Measurements from ENCODE around the gene AMN1. TPM values are rescaled to one million over a fixed set of nuclear protein-coding genes. Genes with fewer than 3 reads are reported as not detected.

The AMN1 gene
- total RNA-seq, 1 experiment from 2014 or later = 26.9 TPM

DNA sequence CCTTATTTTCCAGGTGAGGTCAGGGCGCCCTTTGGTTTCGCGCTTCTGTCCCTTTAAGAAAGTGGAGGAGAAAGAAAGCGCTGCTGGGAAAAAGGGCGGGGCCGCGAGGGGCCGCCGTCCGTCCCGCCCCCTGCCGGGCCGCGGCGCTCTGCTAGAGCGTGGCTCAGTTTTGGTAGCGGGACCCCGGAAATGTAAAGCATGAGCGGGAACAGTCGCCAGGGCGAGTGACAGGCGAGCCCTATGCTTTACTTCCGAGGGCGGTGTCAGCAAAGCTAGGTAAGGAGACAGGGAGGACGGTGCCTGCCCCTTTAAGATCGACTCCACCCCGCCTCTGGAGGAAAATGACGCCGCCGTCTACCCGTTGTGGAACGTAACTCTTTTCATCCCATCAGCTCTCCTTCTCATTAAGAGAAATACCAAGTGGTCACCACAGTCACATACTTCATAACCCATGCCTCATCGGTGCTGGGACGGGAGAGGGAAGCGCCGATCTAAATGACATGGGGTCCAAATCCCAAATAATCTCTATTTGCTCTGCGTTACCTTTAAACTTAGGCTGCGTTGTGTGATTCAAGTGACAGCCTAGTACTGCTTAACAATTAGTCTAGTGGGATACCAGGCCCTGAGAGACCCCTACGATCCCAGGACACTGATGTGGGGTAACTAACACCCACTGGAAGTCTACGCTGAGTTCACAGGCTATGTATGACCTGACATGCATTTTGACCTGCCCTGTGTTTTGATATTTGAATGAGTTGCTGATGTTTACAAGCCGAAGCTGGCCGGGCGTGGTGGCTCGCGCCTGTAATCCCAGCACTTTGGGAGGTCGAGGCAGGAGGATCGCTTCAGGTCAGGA is 69.5 kb downstream of the AMN1 start, which contains the start of gene ETFBKMT:
Gene ETFBKMT (plus strand): TSS at position 602 of the 856 bp plus-strand sequence. CDS start 2,266 bp downstream, outside the sequence.
- ChIA-PET POLR2A (interaction anchor here (0.6 to 2.2 kb wide), 3 partner anchors 10 to 75 kb away, joined by 3 to 7 read pairs (median 4); no protein-coding TSS in a partner anchor), RAD21 (ENCODE audit: low non-redundant PET in 1 of 2, low total read pairs in 2 of 2, uncharacterized antibody in 2 of 2, unreplicated experiment in 2 of 2) (interaction anchor here in 1 of 2 experiments (0.6 kb wide), 1 partner anchor 401 kb away, joined by 3 read pairs; no protein-coding TSS in a partner anchor), CTCF (interaction anchor here (0.9 to 1.4 kb wide), 5 partner anchors 9 to 653 kb away, joined by 3 to 5 read pairs (median 3); no protein-coding TSS in a partner anchor)
- Histone ChIP-seq H3K4me1 (ENCODE audit: control insufficient read depth in 1 of 2, insufficient read depth in 2 of 2, low read length in 2 of 2) (peaks cover 10 to 15% of the 10 kb centered on the region in 2 experiments; a peak in 3 of 4 replicates), H3K9ac (ENCODE audit: low read length) (peak within 1 kb of the TSS; percentile 68), H2AFZ (ENCODE audit: low read depth, low read length, poor library complexity, severe bottlenecking) (peak within 1 kb of the TSS; percentile 95), H3K4me3 (replicated peaks in 1 of 2; ENCODE audit: low read depth in 1 of 2, low read length in 2 of 2) (peak within 1 kb of the TSS; percentile 53 to 82), H3K9me2 (ENCODE audit: insufficient read depth) (no peaks in the 10 kb centered on the region), H3K36me3 (ENCODE audit: control insufficient read depth in 1 of 2, insufficient read depth in 2 of 2, low read length in 2 of 2) (no peaks in the 10 kb centered on the region), H3K9me3 (ENCODE audit: control insufficient read depth in 1 of 2, insufficient read depth in 1 of 2, low read depth in 1 of 2, low read length in 2 of 2) (no peaks in the 10 kb centered on the region), H4K20me1 (ENCODE audit: insufficient read depth) (no peaks in the 10 kb centered on the region), H3K79me2 (ENCODE audit: insufficient read depth, low read length) (no peaks in the 10 kb centered on the region), H3K27me3 (ENCODE audit: insufficient read depth, low read length) (no peaks in the 10 kb centered on the region), H3K4me2 (ENCODE audit: low read length) (peak within 1 kb of the TSS; percentile 94), H3K27ac (ENCODE audit: low read depth, low read length) (peak within 1 kb of the TSS; percentile 75)
- intact Hi-C loops (cut with micrococcal nuclease) = loop anchor here (5.0 to 10.0 kb wide), 4 partner anchors 405 to 1255 kb away; partner anchors contain the start of genes BICD1 and DNM1L
- peak; percentile 98 for ATAC-seq
- peak; percentile 93 for DNase-seq (ENCODE audit: low read depth, low spot score)
- TSS peak; percentile 95 for BruUV-seq (replicated peaks)
- peak; percentile 34 for TF ChIP-seq RAD21 (IDR thresholded peaks at IDR 0.05; ENCODE audit: low read depth)
- TF ChIP-seq CEBPB (IDR thresholded peaks at IDR 0.05; ENCODE audit: low read depth) = no peak
- peak; percentile 76 for TF ChIP-seq ELF1 (IDR thresholded peaks at IDR 0.05; ENCODE audit: borderline replicate concordance, low read depth)
- no peak for TF ChIP-seq ZNF274 (IDR thresholded peaks at IDR 0.05; ENCODE audit: low read depth, low read length)
- peak; percentile 5 for TF ChIP-seq YY1 (IDR thresholded peaks at IDR 0.05; ENCODE audit: extremely low read depth, insufficient replicate concordance, low read depth, low read length)
- TF ChIP-seq, protein P1, sequence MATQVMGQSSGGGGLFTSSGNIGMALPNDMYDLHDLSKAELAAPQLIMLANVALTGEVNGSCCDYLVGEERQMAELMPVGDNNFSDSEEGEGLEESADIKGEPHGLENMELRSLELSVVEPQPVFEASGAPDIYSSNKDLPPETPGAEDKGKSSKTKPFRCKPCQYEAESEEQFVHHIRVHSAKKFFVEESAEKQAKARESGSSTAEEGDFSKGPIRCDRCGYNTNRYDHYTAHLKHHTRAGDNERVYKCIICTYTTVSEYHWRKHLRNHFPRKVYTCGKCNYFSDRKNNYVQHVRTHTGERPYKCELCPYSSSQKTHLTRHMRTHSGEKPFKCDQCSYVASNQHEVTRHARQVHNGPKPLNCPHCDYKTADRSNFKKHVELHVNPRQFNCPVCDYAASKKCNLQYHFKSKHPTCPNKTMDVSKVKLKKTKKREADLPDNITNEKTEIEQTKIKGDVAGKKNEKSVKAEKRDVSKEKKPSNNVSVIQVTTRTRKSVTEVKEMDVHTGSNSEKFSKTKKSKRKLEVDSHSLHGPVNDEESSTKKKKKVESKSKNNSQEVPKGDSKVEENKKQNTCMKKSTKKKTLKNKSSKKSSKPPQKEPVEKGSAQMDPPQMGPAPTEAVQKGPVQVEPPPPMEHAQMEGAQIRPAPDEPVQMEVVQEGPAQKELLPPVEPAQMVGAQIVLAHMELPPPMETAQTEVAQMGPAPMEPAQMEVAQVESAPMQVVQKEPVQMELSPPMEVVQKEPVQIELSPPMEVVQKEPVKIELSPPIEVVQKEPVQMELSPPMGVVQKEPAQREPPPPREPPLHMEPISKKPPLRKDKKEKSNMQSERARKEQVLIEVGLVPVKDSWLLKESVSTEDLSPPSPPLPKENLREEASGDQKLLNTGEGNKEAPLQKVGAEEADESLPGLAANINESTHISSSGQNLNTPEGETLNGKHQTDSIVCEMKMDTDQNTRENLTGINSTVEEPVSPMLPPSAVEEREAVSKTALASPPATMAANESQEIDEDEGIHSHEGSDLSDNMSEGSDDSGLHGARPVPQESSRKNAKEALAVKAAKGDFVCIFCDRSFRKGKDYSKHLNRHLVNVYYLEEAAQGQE (IDR thresholded peaks at IDR 0.05; ENCODE audit: low read depth) = no peak
- TF ChIP-seq, protein P2, sequence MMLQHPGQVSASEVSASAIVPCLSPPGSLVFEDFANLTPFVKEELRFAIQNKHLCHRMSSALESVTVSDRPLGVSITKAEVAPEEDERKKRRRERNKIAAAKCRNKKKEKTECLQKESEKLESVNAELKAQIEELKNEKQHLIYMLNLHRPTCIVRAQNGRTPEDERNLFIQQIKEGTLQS (IDR thresholded peaks at IDR 0.05) = no peak
- TF ChIP-seq, protein P3, sequence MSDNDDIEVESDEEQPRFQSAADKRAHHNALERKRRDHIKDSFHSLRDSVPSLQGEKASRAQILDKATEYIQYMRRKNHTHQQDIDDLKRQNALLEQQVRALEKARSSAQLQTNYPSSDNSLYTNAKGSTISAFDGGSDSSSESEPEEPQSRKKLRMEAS (IDR thresholded peaks at IDR 0.05) = peak; percentile 96
- TF ChIP-seq POLR2AphosphoS5 (IDR thresholded peaks at IDR 0.05; ENCODE audit: low read depth, low read length) = peak; percentile 87
- TF ChIP-seq, protein P4, sequence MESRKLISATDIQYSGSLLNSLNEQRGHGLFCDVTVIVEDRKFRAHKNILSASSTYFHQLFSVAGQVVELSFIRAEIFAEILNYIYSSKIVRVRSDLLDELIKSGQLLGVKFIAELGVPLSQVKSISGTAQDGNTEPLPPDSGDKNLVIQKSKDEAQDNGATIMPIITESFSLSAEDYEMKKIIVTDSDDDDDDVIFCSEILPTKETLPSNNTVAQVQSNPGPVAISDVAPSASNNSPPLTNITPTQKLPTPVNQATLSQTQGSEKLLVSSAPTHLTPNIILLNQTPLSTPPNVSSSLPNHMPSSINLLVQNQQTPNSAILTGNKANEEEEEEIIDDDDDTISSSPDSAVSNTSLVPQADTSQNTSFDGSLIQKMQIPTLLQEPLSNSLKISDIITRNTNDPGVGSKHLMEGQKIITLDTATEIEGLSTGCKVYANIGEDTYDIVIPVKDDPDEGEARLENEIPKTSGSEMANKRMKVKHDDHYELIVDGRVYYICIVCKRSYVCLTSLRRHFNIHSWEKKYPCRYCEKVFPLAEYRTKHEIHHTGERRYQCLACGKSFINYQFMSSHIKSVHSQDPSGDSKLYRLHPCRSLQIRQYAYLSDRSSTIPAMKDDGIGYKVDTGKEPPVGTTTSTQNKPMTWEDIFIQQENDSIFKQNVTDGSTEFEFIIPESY (IDR thresholded peaks at IDR 0.05; ENCODE audit: extremely low read depth, insufficient replicate concordance, low read length) = no peak
- TF ChIP-seq ZFX (IDR thresholded peaks at IDR 0.05) = 0 out of 2 replicates have a peak, but pooled peaks have one; percentile 30
- TF ChIP-seq EZH2 (IDR thresholded peaks at IDR 0.05) = no peak
- TF ChIP-seq EGR1 (IDR thresholded peaks at IDR 0.05; ENCODE audit: low read depth) = 0 out of 2 replicates have a peak, but pooled peaks have one; percentile 31
- TF ChIP-seq, protein P5, sequence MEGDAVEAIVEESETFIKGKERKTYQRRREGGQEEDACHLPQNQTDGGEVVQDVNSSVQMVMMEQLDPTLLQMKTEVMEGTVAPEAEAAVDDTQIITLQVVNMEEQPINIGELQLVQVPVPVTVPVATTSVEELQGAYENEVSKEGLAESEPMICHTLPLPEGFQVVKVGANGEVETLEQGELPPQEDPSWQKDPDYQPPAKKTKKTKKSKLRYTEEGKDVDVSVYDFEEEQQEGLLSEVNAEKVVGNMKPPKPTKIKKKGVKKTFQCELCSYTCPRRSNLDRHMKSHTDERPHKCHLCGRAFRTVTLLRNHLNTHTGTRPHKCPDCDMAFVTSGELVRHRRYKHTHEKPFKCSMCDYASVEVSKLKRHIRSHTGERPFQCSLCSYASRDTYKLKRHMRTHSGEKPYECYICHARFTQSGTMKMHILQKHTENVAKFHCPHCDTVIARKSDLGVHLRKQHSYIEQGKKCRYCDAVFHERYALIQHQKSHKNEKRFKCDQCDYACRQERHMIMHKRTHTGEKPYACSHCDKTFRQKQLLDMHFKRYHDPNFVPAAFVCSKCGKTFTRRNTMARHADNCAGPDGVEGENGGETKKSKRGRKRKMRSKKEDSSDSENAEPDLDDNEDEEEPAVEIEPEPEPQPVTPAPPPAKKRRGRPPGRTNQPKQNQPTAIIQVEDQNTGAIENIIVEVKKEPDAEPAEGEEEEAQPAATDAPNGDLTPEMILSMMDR (IDR thresholded peaks at IDR 0.05 in 2 of 3, conservative IDR thresholded peaks at IDR 0.05 in 1 of 3; ENCODE audit: borderline replicate concordance in 1 of 3, insufficient read depth in 1 of 3, low read depth in 2 of 3, low read length in 2 of 3) = peak in 2 of 3 experiments; percentile 21 to 38; a peak in 2 of 6 replicates
- peak; percentile 57; the same call in 1 of the 2 replicates for TF ChIP-seq CBX3 (IDR thresholded peaks at IDR 0.05; ENCODE audit: low read depth)
- peak; percentile 73 for TF ChIP-seq POLR2A (IDR thresholded peaks at IDR 0.05; ENCODE audit: borderline replicate concordance, extremely low read depth, insufficient read depth, insufficient read length)
- peak; percentile 91 for TF ChIP-seq SP1 (IDR thresholded peaks at IDR 0.05; ENCODE audit: low read depth)
